AG09319 (cell line): Measurements from ENCODE around the gene P2RX2.

Experiments used
- DNase-seq: peaks from one replicate; pipeline ENCODE4 v3.0.0-alpha.2; 2010; ENCODE audit warnings: low read depth; ENCODE audit errors: extremely low read depth
- TF ChIP-seq, protein P1 (sequence below): IDR thresholded peaks from 2 replicates; pipeline ENCODE4 v1.5.1; 2011; ENCODE audit warnings: low read depth, mild to moderate bottlenecking, inconsistent platforms, low read length, moderate library complexity

P2RX2 gene

DNA sequence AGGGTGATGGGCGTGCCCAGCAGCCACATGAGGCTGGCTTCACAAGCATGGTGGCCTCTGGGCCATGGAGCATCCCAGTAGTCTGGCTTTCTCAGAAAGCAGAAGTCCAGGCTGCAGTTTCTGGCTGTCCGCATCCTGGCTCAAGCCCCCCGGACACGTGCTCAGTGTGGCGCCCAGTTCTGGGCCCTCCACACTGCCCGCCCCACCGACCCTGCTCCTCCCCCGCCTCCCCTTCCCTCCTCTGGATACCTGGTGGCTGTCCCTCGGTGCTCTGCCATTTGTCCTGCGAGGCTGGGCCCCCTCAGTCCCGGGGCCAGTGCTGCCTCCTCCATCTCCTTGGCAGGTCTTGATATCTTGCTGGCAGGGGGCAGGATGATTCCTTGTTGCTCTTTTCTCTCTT is 39.8 kb upstream of the P2RX2 start:
- DNase-seq = no peak
- TF ChIP-seq, protein P1, sequence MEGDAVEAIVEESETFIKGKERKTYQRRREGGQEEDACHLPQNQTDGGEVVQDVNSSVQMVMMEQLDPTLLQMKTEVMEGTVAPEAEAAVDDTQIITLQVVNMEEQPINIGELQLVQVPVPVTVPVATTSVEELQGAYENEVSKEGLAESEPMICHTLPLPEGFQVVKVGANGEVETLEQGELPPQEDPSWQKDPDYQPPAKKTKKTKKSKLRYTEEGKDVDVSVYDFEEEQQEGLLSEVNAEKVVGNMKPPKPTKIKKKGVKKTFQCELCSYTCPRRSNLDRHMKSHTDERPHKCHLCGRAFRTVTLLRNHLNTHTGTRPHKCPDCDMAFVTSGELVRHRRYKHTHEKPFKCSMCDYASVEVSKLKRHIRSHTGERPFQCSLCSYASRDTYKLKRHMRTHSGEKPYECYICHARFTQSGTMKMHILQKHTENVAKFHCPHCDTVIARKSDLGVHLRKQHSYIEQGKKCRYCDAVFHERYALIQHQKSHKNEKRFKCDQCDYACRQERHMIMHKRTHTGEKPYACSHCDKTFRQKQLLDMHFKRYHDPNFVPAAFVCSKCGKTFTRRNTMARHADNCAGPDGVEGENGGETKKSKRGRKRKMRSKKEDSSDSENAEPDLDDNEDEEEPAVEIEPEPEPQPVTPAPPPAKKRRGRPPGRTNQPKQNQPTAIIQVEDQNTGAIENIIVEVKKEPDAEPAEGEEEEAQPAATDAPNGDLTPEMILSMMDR = no peak

DNA sequence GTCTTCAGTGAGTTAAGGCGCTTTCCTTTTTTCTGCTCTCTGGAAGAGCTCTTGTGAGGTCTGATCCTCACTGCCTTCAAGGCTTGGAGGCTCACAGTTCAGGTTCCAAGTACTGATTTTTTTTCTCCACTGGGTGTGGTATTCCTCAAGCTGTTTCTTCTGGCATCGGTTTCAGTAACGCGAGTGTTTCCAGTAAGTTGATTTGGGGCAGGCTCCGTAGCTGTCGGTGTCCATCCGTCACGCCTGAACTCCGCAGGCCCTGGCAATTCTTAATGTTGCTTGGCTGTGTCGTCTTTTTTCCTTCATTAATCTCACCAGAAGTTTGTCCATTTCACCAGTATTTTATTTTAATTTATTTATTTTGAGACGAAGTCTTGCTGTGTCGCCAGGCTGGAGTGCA is 38.8 kb upstream of the P2RX2 start:
- TF ChIP-seq, protein P1 = no peak
- DNase-seq = no peak

- TF ChIP-seq, protein P1 = no peak
- no peak for DNase-seq
These were observed 37.8 kb upstream of the P2RX2 start for GRCh38 chr12:132580701-132581292.

GRCh38 chr12:132581348-132582057 is 37.1 kb upstream of the P2RX2 start:
- no peak for DNase-seq
- TF ChIP-seq, protein P1 = no peak

DNA sequence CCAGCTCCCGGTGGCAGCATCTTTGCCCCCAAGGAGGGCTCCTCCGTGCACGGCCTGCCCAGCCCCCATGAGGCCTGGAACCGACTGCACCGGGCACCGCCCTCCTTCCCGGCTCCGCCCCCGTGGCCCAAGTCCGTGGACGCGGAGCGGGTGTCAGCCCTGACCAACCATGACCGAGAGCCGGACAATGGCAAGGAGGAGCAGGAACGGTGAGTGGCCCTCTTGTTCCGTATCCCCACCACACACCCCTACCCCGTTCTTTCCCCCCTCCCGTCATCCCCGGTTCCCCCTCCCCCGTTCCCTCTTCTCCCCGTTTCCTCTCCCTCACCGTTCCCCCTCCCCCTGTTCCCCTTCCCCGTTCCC is 36.5 kb upstream of the P2RX2 start:
- DNase-seq = no peak
- TF ChIP-seq, protein P1 = no peak

DNA sequence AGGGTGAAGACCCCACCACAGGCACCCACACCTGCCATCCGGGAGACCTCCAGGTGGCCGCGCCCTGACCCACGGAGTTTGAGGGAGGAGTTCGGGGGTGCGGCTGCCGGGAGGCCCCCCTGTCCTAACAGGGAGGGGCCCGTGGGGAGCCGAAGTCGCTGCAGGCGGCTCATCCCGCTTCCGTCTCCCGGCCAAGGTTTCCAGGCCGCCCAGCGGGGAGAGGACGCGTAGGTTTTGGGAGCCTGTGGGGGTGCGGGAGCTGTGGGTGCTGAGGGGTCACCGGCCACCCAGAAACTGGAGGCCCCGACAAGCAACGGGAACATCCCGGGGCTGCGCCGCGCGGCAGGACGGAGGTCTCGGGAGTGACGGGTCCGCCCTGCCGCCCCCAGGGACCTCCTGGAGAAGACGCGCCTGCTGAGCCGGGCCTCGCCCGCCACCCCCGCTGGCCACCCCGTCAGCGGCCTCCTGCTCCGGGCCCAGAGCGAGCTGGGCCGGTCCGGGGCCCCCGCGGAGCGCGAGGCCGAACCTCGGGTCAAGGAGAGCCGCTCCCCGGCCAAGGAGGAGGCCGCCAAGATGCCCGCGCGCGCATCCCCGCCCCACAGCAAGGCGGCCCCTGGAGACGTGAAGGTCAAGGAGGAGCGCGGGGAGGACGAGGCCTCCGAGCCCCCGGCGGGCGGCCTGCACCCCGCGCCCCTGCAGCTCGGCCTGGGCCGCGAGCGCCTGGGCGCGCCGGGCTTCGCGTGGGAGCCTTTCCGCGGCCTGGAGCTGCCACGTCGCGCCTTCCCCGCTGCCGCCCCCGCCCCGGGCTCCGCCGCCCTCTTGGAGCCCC is 35.8 kb upstream of the P2RX2 start:
- DNase-seq = no peak
- TF ChIP-seq, protein P1 = no peak

- no peak for DNase-seq
- TF ChIP-seq, protein P1 = no peak
These were observed 35.2 kb upstream of the P2RX2 start for GRCh38 chr12:132583411-132583710.
